Measurements from ENCODE around the gene TMEM94.

DNA sequence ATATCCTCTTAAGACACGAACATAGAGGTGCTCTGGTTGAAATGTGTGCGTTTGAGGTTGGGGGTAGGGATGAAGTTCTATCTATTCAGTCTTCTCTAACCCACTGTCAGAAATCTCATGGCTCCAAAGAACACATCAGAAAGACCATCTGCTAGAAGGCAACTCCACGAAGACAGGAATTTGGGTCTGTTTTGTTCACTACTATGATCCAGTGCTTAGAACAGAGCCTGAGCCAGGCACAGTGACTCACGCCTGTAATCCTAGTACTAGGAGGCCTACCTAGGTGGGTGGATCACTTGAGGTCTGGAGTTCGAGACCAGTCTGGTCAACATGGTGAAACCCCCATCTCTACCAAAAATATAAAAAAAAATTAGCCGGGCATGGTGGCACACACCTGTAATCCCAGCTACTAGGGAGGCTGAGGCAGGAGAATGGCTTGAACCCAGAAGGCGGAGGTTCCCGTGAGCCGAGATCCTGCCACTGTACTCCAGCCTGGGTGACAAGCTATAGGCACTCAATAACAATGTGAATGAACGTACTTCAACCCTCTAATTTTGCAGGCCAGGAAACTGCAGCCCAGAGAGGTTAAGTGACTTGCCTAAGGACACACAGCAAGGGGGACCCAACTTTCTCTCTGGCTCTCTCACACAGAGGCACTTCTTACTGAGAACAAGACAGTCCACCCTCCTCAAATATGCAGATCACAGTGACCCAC, 56.6 kb downstream of the TMEM94 start:
- TF ChIP-seq, protein P1, sequence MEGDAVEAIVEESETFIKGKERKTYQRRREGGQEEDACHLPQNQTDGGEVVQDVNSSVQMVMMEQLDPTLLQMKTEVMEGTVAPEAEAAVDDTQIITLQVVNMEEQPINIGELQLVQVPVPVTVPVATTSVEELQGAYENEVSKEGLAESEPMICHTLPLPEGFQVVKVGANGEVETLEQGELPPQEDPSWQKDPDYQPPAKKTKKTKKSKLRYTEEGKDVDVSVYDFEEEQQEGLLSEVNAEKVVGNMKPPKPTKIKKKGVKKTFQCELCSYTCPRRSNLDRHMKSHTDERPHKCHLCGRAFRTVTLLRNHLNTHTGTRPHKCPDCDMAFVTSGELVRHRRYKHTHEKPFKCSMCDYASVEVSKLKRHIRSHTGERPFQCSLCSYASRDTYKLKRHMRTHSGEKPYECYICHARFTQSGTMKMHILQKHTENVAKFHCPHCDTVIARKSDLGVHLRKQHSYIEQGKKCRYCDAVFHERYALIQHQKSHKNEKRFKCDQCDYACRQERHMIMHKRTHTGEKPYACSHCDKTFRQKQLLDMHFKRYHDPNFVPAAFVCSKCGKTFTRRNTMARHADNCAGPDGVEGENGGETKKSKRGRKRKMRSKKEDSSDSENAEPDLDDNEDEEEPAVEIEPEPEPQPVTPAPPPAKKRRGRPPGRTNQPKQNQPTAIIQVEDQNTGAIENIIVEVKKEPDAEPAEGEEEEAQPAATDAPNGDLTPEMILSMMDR (conservative IDR thresholded peaks at IDR 0.05) = no peak
- no peak for TF ChIP-seq ZFX (IDR thresholded peaks at IDR 0.05)

All from C4-2B (cell line).